Right cardiac atrium (tissue), 5 donors: ENCODE results near the gene RMI1. TPM values are rescaled to one million over a fixed set of nuclear protein-coding genes. Genes with fewer than 3 reads are reported as not detected.

ENCODE experiments used
- ATAC-seq, 2 donors: fragments of 200-7000 bp; cut with Tn5 transposase; one replicate each; pipeline versions ENCODE4 v1.8.0 to v1.9.1; 2020; ENCODE audit warnings: moderate library complexity in 2 of 2, mild to moderate bottlenecking in 1 of 2
- DNase-seq, 3 donors: peaks; one replicate each; pipeline ENCODE4 v3.0.0-alpha.2; 2020
- H3K27ac ChIP-seq: one replicate; pipeline ENCODE4 v1.5.1; 2013; ENCODE audit warnings: mild to moderate bottlenecking, low read length, control low read depth, moderate library complexity
- H3K27me3 ChIP-seq: one replicate; pipeline ENCODE4 v1.6.1; 2013; ENCODE audit not compliant: control insufficient read depth, insufficient read depth
- H3K4me1 ChIP-seq: one replicate; pipeline ENCODE4 v1.6.1; 2013; ENCODE audit warnings: low read length; ENCODE audit not compliant: control insufficient read depth, insufficient read depth
- H3K4me3 ChIP-seq: one replicate; pipeline ENCODE4 v1.5.1; 2013; ENCODE audit warnings: low read length, control low read depth
- H3K9me3 ChIP-seq: one replicate; pipeline ENCODE4 v1.6.1; 2013; ENCODE audit warnings: low read length; ENCODE audit not compliant: control insufficient read depth
- WGBS: extraction: QIAGEN DNeasy Blood & Tissue Kit; methylation state at CpG from one replicate; pipeline ENCODE4 v1.1.7; 2013; 5-methylcytosine and 5-hydroxymethylcytosine counted together
- intact Hi-C, 4 donors: fragments of 100-400 bp; cut with DNase I; formaldehyde crosslinking; loops; one replicate each; pipeline versions ENCODE4 v1.11.0 to v1.14.0; 2022 to 2023
- polyA plus RNA-seq: library from polyadenylated mRNA; stranded (reverse); fragments of 200-250 nt; gene quantifications from one replicate; pipeline ENCODE4 v1.2.3, GENCODE V29; 2013
- total RNA-seq, 4 donors: library from RNA; stranded (reverse); fragmentation: NEBNext Ultra II Directional; extraction: Animal tissue kit (Norgen Biotek cat#: 25700); gene quantifications; one replicate each; pipeline ENCODE4 v1.2.1, GENCODE V29; 2021
- donor health status: healthy with polysubstance abuse.
- donor health status: DM: no; HTN: yes; CAD: no.
- donor health status: DM: no; HTN: no; CAD: no.
- donor health status: DM: no; HTN: yes; CAD: no; lungs with severe emphysema.
- donor health status: DM: yes; HTN: yes; CAD: no.

Gene RMI1
- total and polyA plus RNA-seq, 5 donors = 2.0 to 5.6 (median 4.5) TPM

DNA sequence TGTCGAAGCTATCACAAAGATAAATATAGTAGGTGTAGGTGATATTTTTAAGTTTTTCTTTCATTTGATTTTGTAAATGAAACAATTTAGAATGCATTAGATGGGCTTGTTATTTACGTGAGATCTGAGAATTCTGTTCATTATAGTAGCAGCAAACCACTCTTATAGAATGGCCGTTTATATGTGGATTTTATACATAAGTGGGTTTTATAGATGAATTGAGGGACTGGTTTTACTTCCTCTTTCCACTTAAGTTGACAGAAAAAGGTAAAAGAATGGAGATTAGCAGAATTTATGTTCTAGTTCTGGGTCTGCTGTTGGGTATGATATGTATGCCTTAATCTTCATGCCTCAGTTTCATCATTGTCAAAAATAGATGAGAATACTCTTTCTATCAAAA is 5.6 kb downstream of the RMI1 start:
- WGBS = 87% methylated on average over 3 of the region's 3 CpGs
- no peak overlapping the region for H3K4me3 ChIP-seq
- no peaks in the 10 kb centered on the region for H3K9me3 ChIP-seq
- H3K27ac ChIP-seq = no peak overlapping the region
- no peaks in the 10 kb centered on the region for H3K27me3 ChIP-seq
- intact Hi-C loops = no loop called here
- no peak for DNase-seq
- ATAC-seq = no peak
- H3K4me1 ChIP-seq = no peaks in the 10 kb centered on the region

DNA sequence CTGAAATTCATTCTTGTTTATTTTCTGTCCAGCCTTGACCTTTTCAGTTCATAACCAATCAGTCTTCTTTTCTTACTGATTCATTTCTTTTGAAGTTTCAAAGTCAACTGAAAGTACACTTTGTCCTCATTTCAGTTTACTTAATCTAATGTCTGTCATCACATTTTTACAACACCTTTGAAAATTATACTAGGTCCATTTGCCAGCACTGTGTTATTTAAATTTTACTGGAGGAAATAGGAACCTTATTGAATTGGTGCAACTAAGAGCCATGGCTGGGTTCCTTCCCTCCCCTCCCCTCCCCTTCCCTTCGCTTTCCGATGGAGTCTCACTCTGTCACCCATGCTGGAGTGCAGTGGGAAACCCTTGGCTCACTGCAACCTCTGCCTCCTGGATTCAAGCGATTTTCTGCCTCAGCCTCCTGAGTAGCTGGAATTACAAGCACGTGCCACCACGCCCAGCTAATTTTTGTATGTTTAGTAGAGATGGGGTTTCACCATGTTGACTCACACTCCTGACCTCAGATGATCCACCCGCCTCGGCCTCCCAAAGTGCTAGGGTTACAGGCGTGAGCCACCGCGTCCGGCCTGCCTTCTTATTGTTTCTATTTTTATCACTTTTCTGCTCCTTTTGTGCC is 6.3 kb downstream of the RMI1 start:
- Histone ChIP-seq H3K9me3 (no peaks in the 10 kb centered on the region), H3K27ac (no peak overlapping the region), H3K27me3 (no peaks in the 10 kb centered on the region), H3K4me1 (no peaks in the 10 kb centered on the region), H3K4me3 (no peak overlapping the region)
- no peak for DNase-seq
- 78% methylated on average over 11 of the region's 11 CpGs for WGBS
- intact Hi-C loops = no loop called here
- peak in 1 of 2 donors; percentile 57 for ATAC-seq

DNA sequence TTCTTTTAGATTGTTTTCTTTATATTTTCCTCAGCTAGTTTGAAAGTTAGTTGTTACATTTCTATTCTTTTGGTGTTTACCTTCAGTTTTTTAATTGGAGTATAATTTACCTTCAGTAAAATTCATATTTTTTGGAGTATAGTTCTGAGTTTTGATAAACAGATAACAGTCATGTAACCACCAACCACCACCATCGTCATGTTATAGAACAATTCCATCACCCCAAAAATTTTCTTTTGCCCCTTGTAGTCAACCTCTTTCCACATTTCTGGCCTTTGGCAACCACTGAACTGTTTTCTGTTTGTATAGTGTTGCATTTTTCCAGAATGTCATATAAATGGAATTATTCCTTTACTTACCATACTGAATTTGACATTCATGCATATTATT is 6.8 kb downstream of the RMI1 start:
- no peaks in the 10 kb centered on the region for H3K4me1 ChIP-seq
- no peak overlapping the region for H3K4me3 ChIP-seq
- ATAC-seq (no peak), DNase-seq (no peak)
- WGBS = 92% methylated on average over 1 of the region's 1 CpG
- no peaks in the 10 kb centered on the region for H3K27me3 ChIP-seq
- H3K27ac ChIP-seq = no peak overlapping the region
- intact Hi-C loops = no loop called here
- H3K9me3 ChIP-seq = no peaks in the 10 kb centered on the region

DNA sequence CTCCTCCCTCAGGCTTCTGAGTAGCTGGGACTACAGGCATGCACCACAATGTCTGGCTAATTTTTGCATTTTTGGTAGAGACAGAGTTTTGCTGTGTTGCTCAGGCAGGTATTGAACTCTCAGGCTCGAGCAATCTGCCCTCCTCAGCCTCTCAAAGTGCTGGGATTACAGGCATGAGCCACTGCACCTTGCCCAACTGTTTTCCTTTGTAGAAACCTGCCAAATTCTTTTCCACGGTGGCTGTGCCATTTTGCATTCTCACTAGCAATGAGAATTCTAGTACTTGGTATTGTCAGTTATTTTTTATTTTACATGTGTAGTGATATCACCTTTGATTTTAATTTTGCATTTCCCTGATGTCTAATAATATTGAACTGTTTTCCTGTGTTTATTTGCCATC is 7.8 kb downstream of the RMI1 start:
- H3K4me1 ChIP-seq = no peaks in the 10 kb centered on the region
- H3K27me3 ChIP-seq = no peaks in the 10 kb centered on the region
- H3K27ac ChIP-seq = no peak overlapping the region
- ATAC-seq = no peak
- H3K9me3 ChIP-seq = no peaks in the 10 kb centered on the region
- no peak for DNase-seq
- intact Hi-C loops = no loop called here
- no peak overlapping the region for H3K4me3 ChIP-seq
- 84% methylated on average over 2 of the region's 2 CpGs for WGBS

DNA sequence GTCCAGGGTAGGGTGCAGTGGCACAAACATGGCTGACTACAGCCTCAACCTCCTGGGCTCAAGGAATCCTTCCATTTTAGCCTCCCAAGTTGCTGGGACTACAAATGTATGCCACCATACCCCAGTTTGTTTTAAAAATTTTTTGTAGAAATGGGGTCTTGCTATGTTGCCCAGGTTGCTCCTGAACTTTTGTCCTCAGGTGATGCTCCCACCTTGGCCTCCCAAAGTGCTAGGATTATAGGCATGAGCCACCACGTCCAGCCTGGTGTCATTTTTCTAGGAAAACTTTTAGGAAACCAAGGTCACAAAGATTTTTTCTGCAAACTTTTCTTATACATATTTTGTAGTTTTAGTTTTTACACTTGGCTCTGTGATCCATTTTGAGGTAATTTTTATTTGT is 10.8 kb downstream of the RMI1 start:
- Histone ChIP-seq H3K27me3 (no peaks in the 10 kb centered on the region), H3K4me3 (no peak overlapping the region)
- intact Hi-C loops = no loop called here

DNA sequence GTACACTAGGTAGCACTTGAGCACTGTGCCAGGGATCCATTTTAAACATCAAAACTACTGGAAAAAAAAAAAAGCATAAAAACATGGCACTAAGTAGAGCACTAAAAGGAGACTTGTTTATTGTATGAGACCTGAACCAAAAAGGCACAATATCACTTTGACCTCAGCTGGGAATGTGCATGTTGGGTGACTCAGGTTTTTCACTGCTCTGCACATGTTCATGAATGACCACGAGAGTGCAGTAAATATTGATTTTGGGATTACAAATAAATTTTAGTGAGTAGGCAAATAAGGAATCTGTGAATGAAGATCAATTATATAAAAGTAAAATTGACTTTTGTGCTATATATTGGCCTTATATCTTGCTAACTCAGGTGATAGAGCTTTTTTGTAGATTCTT is 11.8 kb downstream of the RMI1 start:
- no peak for ATAC-seq
- H3K27ac ChIP-seq = no peak overlapping the region
- no peaks in the 10 kb centered on the region for H3K9me3 ChIP-seq
- no peak for DNase-seq
- no peaks in the 10 kb centered on the region for H3K4me1 ChIP-seq
- H3K27me3 ChIP-seq = no peaks in the 10 kb centered on the region
- no peak overlapping the region for H3K4me3 ChIP-seq
- WGBS = 92% methylated on average over 1 of the region's 1 CpG
- intact Hi-C loops = no loop called here

More for the DNA sequence above, 10.8 kb downstream of the RMI1 start:
- no peaks in the 10 kb centered on the region for H3K9me3 ChIP-seq
- no peak for ATAC-seq
- no peak for DNase-seq
- H3K27ac ChIP-seq = no peak overlapping the region
- 93% methylated on average over 1 of the region's 1 CpG for WGBS
- no peaks in the 10 kb centered on the region for H3K4me1 ChIP-seq

DNA sequence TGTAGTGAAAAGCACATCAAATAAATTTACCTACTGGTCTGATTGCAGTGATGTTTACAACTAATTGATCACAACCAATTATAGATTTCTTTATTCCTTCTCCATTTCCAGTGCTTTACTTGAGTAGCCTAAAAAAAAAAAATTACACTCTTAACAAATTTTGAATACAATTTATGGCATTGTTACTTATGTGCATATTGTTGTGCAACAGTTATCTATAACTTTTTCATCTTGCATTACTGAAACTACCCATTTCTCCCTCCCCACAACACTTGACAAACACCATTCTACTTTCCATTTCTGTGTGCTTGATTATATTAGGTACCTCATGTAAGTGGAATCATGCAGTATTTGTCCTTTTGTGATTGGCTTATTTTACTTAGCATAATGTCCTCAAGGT is 12.3 kb downstream of the RMI1 start:
- Histone ChIP-seq H3K27ac (no peak overlapping the region), H3K9me3 (no peaks in the 10 kb centered on the region), H3K4me3 (no peak overlapping the region), H3K4me1 (no peaks in the 10 kb centered on the region), H3K27me3 (no peaks in the 10 kb centered on the region)
- ATAC-seq (no peak), DNase-seq (no peak)
- intact Hi-C loops = no loop called here

DNA sequence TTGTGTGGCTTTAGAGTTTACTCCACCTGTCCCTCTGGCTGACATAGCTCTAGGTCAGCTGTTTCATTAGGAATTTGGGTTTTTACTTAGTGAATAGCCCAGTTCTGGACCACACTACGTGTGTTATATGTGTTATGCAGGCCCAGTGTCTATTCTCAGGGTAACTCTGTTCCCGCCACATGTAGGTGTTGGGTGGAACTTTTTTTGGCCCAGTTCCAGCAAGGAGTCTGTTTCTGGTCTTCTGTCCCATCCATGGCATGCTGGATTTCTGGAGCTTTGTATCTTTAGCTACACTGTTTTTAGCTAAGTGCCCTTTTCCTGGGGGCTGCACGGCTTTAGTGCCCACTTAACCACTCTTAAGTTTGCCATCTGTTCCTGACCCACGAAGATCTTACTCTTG is 15.5 kb downstream of the RMI1 start:
- WGBS = 77% methylated on average over 4 of the region's 4 CpGs
- Histone ChIP-seq H3K27ac (no peak overlapping the region), H3K4me3 (no peak overlapping the region), H3K4me1 (no peaks in the 10 kb centered on the region), H3K27me3 (no peaks in the 10 kb centered on the region), H3K9me3 (no peaks in the 10 kb centered on the region)
- DNase-seq (no peak), ATAC-seq (no peak)
- intact Hi-C loops = no loop called here

DNA sequence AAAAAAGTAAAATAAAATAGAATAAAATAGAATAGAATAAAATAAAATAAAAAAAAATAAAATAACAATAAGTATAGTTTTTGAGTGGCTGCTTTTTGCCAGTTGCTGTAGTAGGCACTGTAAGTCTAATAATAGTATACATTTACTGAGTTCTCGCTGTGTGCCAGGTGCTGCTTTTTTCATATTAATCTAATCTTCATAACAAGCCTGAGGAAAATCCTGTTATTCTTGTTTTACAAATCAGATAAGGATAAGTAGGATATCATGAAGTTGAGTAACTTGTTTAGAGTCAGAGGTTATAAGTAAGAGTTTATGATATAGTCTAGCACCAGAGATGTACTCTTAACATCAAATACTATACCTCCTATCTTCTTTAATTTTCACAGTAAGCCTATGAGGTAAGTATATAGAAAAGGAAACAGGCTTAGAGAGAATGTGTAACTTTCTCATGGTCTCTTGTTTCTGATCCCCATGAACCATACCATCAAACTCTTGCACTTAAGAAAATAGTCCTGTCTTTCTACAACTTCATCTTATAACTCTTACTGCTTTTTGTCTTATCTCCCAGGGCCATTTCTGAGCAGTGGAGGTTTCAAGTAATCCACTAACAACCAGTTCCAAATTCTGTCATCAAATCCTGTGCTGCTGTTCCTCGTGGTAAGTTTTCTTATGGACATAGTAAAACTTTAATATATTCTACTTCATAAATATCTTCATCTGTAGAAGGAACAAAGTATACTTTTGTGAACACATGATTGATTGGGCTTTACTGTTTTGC is 18.7 kb downstream of the RMI1 start:
- intact Hi-C loops = no loop called here
- Histone ChIP-seq H3K27ac (no peak overlapping the region), H3K4me3 (no peak overlapping the region), H3K9me3 (no peaks in the 10 kb centered on the region), H3K27me3 (no peaks in the 10 kb centered on the region), H3K4me1 (no peaks in the 10 kb centered on the region)
- DNase-seq (no peak), ATAC-seq (no peak)
- 65% methylated on average over 2 of the region's 2 CpGs for WGBS

DNA sequence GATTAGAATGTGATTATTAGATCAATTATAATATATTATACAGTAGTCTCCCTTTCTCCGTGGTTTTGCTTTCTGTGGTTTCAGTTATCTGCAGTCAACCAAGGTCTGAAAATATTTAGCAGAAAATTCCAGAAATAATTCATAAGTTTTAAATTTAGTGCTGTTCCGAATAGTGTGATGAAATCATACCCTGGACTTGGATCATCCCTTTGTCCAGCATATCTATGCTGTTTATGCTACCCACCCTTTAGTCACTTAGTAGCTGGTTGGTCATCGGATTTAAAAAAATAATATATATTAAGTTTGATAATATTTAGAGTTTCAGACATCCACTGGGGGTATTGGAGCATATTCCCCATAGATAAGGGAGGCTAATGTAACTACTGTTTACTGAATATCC is 19.6 kb downstream of the RMI1 start:
- Histone ChIP-seq H3K4me3 (no peak overlapping the region), H3K27me3 (no peaks in the 10 kb centered on the region), H3K4me1 (no peaks in the 10 kb centered on the region), H3K9me3 (no peaks in the 10 kb centered on the region), H3K27ac (no peak overlapping the region)
- ATAC-seq (no peak), DNase-seq (no peak)
- intact Hi-C loops = loop anchor here in 1 of 4 donors (10.0 kb wide), 1 partner anchor 55 kb away; no protein-coding TSS in a partner anchor
- WGBS = 86% methylated on average over 3 of the region's 3 CpGs

DNA sequence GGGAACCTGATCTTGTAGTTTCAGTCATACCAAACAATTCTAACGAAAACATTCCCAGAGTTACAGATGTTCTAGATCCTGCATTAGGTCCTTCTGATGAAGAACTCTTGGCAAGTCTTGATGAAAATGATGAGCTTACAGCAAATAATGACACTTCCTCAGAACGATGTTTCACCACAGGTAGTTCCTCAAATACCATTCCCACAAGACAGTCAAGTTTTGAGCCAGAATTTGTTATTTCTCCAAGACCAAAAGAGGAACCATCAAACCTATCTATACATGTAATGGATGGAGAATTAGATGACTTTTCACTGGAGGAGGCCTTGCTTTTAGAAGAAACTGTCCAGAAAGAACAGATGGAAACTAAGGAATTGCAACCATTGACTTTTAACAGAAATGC is 21.0 kb downstream of the RMI1 start:
- WGBS = 83% methylated on average over 2 of the region's 2 CpGs
- no peaks in the 10 kb centered on the region for H3K9me3 ChIP-seq

More for the DNA sequence above, 21.0 kb downstream of the RMI1 start:
- no peak for ATAC-seq
- no peak for DNase-seq
- Histone ChIP-seq H3K27ac (no peak overlapping the region), H3K27me3 (no peaks in the 10 kb centered on the region), H3K4me3 (no peak overlapping the region), H3K4me1 (no peaks in the 10 kb centered on the region)
- intact Hi-C loops = loop anchor here in 1 of 4 donors (10.0 kb wide), 1 partner anchor 53 kb away; no protein-coding TSS in a partner anchor
